Activated CD8-positive, alpha-beta T cell treated with anti-CD3 and anti-CD28 coated beads for 36 hours (primary cell): ENCODE measurements around the gene BFSP1. TPM values are rescaled to one million over a fixed set of nuclear protein-coding genes. Genes with fewer than 3 reads are reported as not detected.

Source experiments
- ATAC-seq: fragments of 200-7000 bp; cut with Tn5 transposase; one replicate; pipeline ENCODE4 v1.10.0; 2021; ENCODE audit warnings: mild to moderate bottlenecking, moderate library complexity
- CTCF ChIA-PET: fragments of 350-600 bp; sonication (Branson Sonifier 250); formaldehyde crosslinking; loops from one replicate; lab custom pipeline; 2021; ENCODE audit warnings: antibody characterized with exemption; lab: Charles Lee
- POLR2A ChIA-PET: fragments of 350-600 bp; sonication (Branson Sonifier 250); formaldehyde crosslinking; loops from one replicate; lab custom pipeline; 2021; ENCODE audit warnings: antibody characterized with exemption; lab: Charles Lee
- DNase-seq: peaks from one replicate; pipeline ENCODE4 v3.0.0-alpha.2; 2020
- H3K27ac Mint-ChIP-seq: one replicate; pipeline ENCODE4 v1.8.0; 2021; ENCODE audit warnings: mild to moderate bottlenecking, mixed read lengths
- H3K27me3 Mint-ChIP-seq: one replicate; pipeline ENCODE4 v1.8.0; 2021; ENCODE audit warnings: mixed read lengths
- H3K36me3 Mint-ChIP-seq: one replicate; pipeline ENCODE4 v1.8.0; 2021; ENCODE audit warnings: low read depth, mixed read lengths
- H3K4me1 Mint-ChIP-seq: one replicate; pipeline ENCODE4 v1.8.0; 2021; ENCODE audit warnings: low read depth, mixed read lengths
- H3K4me3 Mint-ChIP-seq: one replicate; pipeline ENCODE4 v1.8.0; 2021; ENCODE audit warnings: mild to moderate bottlenecking, moderate library complexity, mixed read lengths
- H3K9me3 Mint-ChIP-seq: one replicate; pipeline ENCODE4 v1.8.0; 2021; ENCODE audit warnings: mixed read lengths
- intact Hi-C: fragments of 100-400 bp; cut with micrococcal nuclease; formaldehyde crosslinking; loops from one replicate; pipeline ENCODE4 v1.10.0; 2022
- total RNA-seq, 2 experiments: library from RNA; stranded (reverse); gene quantifications; one replicate each; pipeline ENCODE4 v1.2.3, GENCODE V29; 2021
- TF ChIP-seq, protein P1 (sequence below): fragments of 200-600 bp; IDR thresholded peaks from one replicate; pipeline ENCODE4 v1.8.0; 2022; ENCODE audit warnings: antibody characterized with exemption, mild to moderate bottlenecking

BFSP1 gene
- total RNA-seq, 2 experiments from 2014 or later = 0.18 TPM

DNA sequence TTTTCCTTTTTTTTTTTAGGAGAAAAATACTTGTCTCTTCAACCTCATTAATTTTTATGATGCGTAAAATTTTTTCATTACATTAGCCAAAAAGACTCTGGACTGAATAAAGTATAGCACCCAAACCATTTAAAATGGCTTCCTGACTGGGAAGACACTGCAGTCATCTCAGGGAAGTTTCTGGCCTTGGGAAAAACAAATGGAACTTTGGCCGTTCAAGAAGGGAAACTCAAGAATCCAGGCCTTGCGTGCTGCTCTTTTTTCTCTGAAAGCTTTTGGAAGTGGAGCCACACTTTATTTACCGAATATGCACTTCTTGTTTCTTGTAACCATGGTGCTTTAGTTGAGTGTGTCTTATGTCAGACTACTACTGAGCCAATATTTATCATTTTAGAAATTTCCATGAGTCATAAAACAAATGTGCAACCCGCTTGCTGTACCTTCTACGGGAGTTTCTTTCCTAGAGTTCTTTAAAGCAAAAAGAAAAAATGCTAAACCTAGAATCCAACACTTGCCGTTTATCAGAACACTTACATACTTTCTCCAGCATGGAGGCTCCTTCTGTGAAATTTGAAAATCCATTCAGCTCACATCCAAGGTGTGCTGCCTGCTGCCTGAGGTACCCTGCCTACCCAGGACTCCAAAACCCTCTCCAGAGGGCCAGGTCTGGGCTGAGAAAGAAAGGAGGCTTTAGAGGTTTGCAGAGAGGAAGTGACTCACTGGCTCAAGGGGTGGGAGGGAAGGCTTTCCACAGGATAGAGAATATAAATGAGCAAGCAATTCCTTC is 27.2 kb upstream of the BFSP1 start:
- ChIA-PET POLR2A (interaction anchor here (0.7 kb wide), 1 partner anchor 54 kb away, joined by 3 read pairs; no protein-coding TSS in a partner anchor), CTCF (interaction anchor here (1.4 to 1.9 kb wide), 2 partner anchors 12 to 54 kb away, joined by 3 to 4 read pairs; no protein-coding TSS in a partner anchor)
- ATAC-seq = peak; percentile 79
- peak; percentile 39 for DNase-seq
- TF ChIP-seq, protein P1, sequence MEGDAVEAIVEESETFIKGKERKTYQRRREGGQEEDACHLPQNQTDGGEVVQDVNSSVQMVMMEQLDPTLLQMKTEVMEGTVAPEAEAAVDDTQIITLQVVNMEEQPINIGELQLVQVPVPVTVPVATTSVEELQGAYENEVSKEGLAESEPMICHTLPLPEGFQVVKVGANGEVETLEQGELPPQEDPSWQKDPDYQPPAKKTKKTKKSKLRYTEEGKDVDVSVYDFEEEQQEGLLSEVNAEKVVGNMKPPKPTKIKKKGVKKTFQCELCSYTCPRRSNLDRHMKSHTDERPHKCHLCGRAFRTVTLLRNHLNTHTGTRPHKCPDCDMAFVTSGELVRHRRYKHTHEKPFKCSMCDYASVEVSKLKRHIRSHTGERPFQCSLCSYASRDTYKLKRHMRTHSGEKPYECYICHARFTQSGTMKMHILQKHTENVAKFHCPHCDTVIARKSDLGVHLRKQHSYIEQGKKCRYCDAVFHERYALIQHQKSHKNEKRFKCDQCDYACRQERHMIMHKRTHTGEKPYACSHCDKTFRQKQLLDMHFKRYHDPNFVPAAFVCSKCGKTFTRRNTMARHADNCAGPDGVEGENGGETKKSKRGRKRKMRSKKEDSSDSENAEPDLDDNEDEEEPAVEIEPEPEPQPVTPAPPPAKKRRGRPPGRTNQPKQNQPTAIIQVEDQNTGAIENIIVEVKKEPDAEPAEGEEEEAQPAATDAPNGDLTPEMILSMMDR = no peak
- Mint-ChIP-seq H3K36me3 (no peaks in the 10 kb centered on the region), H3K4me1 (peaks cover 33% of the 10 kb centered on the region), H3K27me3 (no peaks in the 10 kb centered on the region), H3K4me3 (no peak overlapping the region), H3K9me3 (no peaks in the 10 kb centered on the region), H3K27ac (peak overlapping the region; percentile 79)
- intact Hi-C loops = no loop called here

DNA sequence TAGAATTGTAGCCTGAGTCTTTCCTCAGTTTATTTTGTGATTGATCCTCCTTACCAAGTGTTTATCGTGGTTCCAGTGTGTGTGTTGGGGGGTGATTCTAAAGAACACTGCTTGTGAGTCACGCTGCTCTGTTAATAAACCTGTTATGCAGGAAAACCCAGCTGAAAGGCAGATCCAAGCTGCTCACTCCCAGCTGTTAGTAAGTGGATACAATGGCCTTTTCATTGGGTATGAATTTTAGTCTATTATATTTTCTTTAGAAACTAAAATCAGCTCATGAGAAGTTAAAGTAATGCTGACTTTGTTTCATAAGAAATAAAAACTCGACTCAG is 26.5 kb upstream of the BFSP1 start:
- ATAC-seq (no peak), DNase-seq (no peak)
- H3K4me3 Mint-ChIP-seq = no peak overlapping the region
- intact Hi-C loops = no loop called here
- H3K36me3 Mint-ChIP-seq = no peaks in the 10 kb centered on the region
- H3K9me3 Mint-ChIP-seq = no peaks in the 10 kb centered on the region
- no peaks in the 10 kb centered on the region for H3K27me3 Mint-ChIP-seq
- H3K4me1 Mint-ChIP-seq = peaks cover 33% of the 10 kb centered on the region
- ChIA-PET POLR2A (interaction anchor here (0.7 kb wide), 1 partner anchor 54 kb away, joined by 3 read pairs; no protein-coding TSS in a partner anchor), CTCF (interaction anchor here (1.4 to 1.9 kb wide), 2 partner anchors 13 to 53 kb away, joined by 3 to 4 read pairs; no protein-coding TSS in a partner anchor)
- H3K27ac Mint-ChIP-seq = no peak overlapping the region
- TF ChIP-seq, protein P1 = no peak

GRCh38 chr20:17556837-17557674 is 25.9 kb upstream of the BFSP1 start:
- TF ChIP-seq, protein P1 = no peak
- intact Hi-C loops = no loop called here
- CTCF ChIA-PET = interaction anchor here (1.4 kb wide), 1 partner anchor 52 kb away, joined by 3 read pairs; no protein-coding TSS in a partner anchor
- Mint-ChIP-seq H3K9me3 (no peaks in the 10 kb centered on the region), H3K27me3 (no peaks in the 10 kb centered on the region), H3K4me1 (peaks cover 33% of the 10 kb centered on the region), H3K27ac (no peak overlapping the region), H3K36me3 (no peaks in the 10 kb centered on the region), H3K4me3 (no peak overlapping the region)
- ATAC-seq (no peak), DNase-seq (no peak)
- POLR2A ChIA-PET = interaction anchor here (0.7 kb wide), 1 partner anchor 53 kb away, joined by 3 read pairs; no protein-coding TSS in a partner anchor

GRCh38 chr20:17555106-17555505 is 23.9 kb upstream of the BFSP1 start:
- TF ChIP-seq, protein P1 = no peak
- CTCF ChIA-PET = no interaction called here
- H3K27me3 Mint-ChIP-seq = no peaks in the 10 kb centered on the region
- DNase-seq (no peak), ATAC-seq (no peak)
- H3K9me3 Mint-ChIP-seq = no peaks in the 10 kb centered on the region
- peaks cover 21% of the 10 kb centered on the region for H3K4me1 Mint-ChIP-seq
- POLR2A ChIA-PET = no interaction called here
- intact Hi-C loops = no loop called here
- no peak overlapping the region for H3K27ac Mint-ChIP-seq
- H3K36me3 Mint-ChIP-seq = no peaks in the 10 kb centered on the region
- no peak overlapping the region for H3K4me3 Mint-ChIP-seq
